IMR-90 (cell line): Measurements from ENCODE around the gene TF. TPM values are rescaled to one million over a fixed set of nuclear protein-coding genes. Genes with fewer than 3 reads are reported as not detected.
A peak's percentile ranks its signal among the peaks of the same experiment; 100 is the strongest.

Experiments
- ATAC-seq: fragments of 200-7000 bp; cut with Tn5 transposase; 2 replicates; pipeline ENCODE4 v1.9.1; 2020; ENCODE audit warnings: low read depth, mild to moderate bottlenecking, moderate library complexity
- BruUV-seq: library from RNA; stranded (reverse); fragments of 400-500 nt; replicated peaks from 2 replicates; lab custom pipeline; 2021; lab: Mats Ljungman, UMichigan
- CTCF ChIA-PET: fragments of 300-600 bp; formaldehyde crosslinking; extraction: SDS; loops from one replicate; lab custom pipeline; 2021; ENCODE audit warnings: antibody characterized with exemption; lab: Yijun Ruan, JAX
- POLR2A ChIA-PET: fragments of 300-600 bp; sonication (Branson Sonifier 250); formaldehyde crosslinking; loops from one replicate; lab custom pipeline; 2022; ENCODE audit warnings: antibody characterized with exemption; ENCODE audit not compliant: unreplicated experiment; lab: Charles Lee
- DNase-seq: peaks from one replicate; pipeline ENCODE4 v3.0.0; 2013
- H2AFZ ChIP-seq: replicated peaks from 2 replicates; pipeline ENCODE3; 2013; ENCODE audit warnings: low read length, mild to moderate bottlenecking; ENCODE audit not compliant: poor library complexity
- H2AK5ac ChIP-seq: 2 replicates; pipeline ENCODE4 v1.6.1; 2013; ENCODE audit warnings: low read depth, low read length, inconsistent platforms
- H2AK9ac ChIP-seq: replicated peaks from 2 replicates; pipeline ENCODE3; 2013; ENCODE audit warnings: mild to moderate bottlenecking, low read depth, low read length, moderate library complexity; ENCODE audit not compliant: poor library complexity
- H2BK120ac ChIP-seq: 2 replicates; pipeline ENCODE4 v1.6.1; 2013; ENCODE audit warnings: low read depth, low read length, inconsistent platforms
- H2BK15ac ChIP-seq: 3 replicates; pipeline ENCODE4 v1.6.1; 2013; ENCODE audit warnings: low read depth, low read length, inconsistent platforms
- H2BK20ac ChIP-seq: 2 replicates; pipeline ENCODE4 v1.6.1; 2013; ENCODE audit warnings: low read depth, mild to moderate bottlenecking, inconsistent platforms, low read length, moderate library complexity
- H2BK5ac ChIP-seq: 2 replicates; pipeline ENCODE4 v1.6.1; 2013; ENCODE audit warnings: mild to moderate bottlenecking, low read depth, low read length, inconsistent platforms; ENCODE audit not compliant: poor library complexity, severe bottlenecking
- H3K14ac ChIP-seq: replicated peaks from 2 replicates; pipeline ENCODE4 v1.6.1; 2013; ENCODE audit warnings: low read depth, low read length, inconsistent platforms
- H3K18ac ChIP-seq: 2 replicates; pipeline ENCODE4 v1.6.1; 2013; ENCODE audit warnings: low read depth, low read length, control low read depth
- H3K23ac ChIP-seq: 2 replicates; pipeline ENCODE4 v1.6.1; 2013; ENCODE audit warnings: low read depth, low read length, inconsistent platforms
- H3K27ac ChIP-seq: 2 replicates; pipeline ENCODE4 v1.5.1; 2013; ENCODE audit warnings: mild to moderate bottlenecking, control low read depth, low read length; ENCODE audit not compliant: insufficient read depth
- H3K27me3 ChIP-seq: 2 replicates; pipeline ENCODE4 v1.6.1; 2013; ENCODE audit warnings: low read length; ENCODE audit not compliant: control insufficient read depth, insufficient read depth
- H3K36me3 ChIP-seq: 2 replicates; pipeline ENCODE4 v1.6.1; 2013; ENCODE audit warnings: low read length, mixed read lengths; ENCODE audit not compliant: control insufficient read depth, insufficient read depth
- H3K4ac ChIP-seq: 2 replicates; pipeline ENCODE4 v1.6.1; 2013; ENCODE audit warnings: low read depth, low read length, inconsistent platforms
- H3K4me1 ChIP-seq: 2 replicates; pipeline ENCODE4 v1.6.1; 2013; ENCODE audit warnings: low read length, mixed read lengths; ENCODE audit not compliant: control insufficient read depth, insufficient read depth
- H3K4me2 ChIP-seq: 2 replicates; pipeline ENCODE4 v1.6.1; 2013; ENCODE audit warnings: low read depth, mild to moderate bottlenecking, control low read depth, low read length, moderate library complexity
- H3K4me3 ChIP-seq: 2 replicates; pipeline ENCODE4 v1.5.1; 2013; ENCODE audit warnings: low read depth, mild to moderate bottlenecking, control low read depth, low read length, moderate library complexity; ENCODE audit not compliant: insufficient read depth
- H3K56ac ChIP-seq: 2 replicates; pipeline ENCODE4 v1.6.1; 2013; ENCODE audit warnings: low read length, inconsistent platforms; ENCODE audit not compliant: insufficient read depth; ENCODE audit errors: extremely low read depth
- H3K79me1 ChIP-seq, 2 experiments: 2 replicates each; pipeline ENCODE4 v1.6.1; 2013; ENCODE audit warnings: low read length in 2 of 2, inconsistent platforms in 1 of 2, low read depth in 1 of 2
- H3K9ac ChIP-seq: 2 replicates; pipeline ENCODE4 v1.6.1; 2013; ENCODE audit warnings: low read depth, low read length, control low read depth
- H3K9me1 ChIP-seq: 2 replicates; pipeline ENCODE4 v1.6.1; 2013; ENCODE audit warnings: low read length, inconsistent platforms; ENCODE audit not compliant: insufficient read depth
- H3K9me3 ChIP-seq: 2 replicates; pipeline ENCODE4 v1.6.1; 2013; ENCODE audit warnings: low read length; ENCODE audit not compliant: control insufficient read depth, insufficient read depth
- H4K20me1 ChIP-seq: 2 replicates; pipeline ENCODE4 v1.6.1; 2013; ENCODE audit warnings: low read length, inconsistent platforms; ENCODE audit not compliant: insufficient read depth
- H4K5ac ChIP-seq: 2 replicates; pipeline ENCODE4 v1.6.1; 2013; ENCODE audit warnings: mild to moderate bottlenecking, low read depth, low read length, control low read depth
- H4K8ac ChIP-seq, 2 experiments: 2 replicates each; pipeline ENCODE4 v1.6.1; 2013; ENCODE audit warnings: low read depth in 2 of 2, low read length in 2 of 2, control low read depth in 1 of 2, inconsistent platforms in 1 of 2
- H4K91ac ChIP-seq: 2 replicates; pipeline ENCODE4 v1.6.1; 2013; ENCODE audit warnings: low read depth, low read length, inconsistent platforms; ENCODE audit not compliant: insufficient read depth
- BHLHE40 ChIP-seq: fragments of 150-350 bp; IDR thresholded peaks from 2 replicates; pipeline ENCODE4 v1.6.1; 2016; ENCODE audit warnings: mild to moderate bottlenecking, low read depth, low read length
- CHD1 ChIP-seq: IDR thresholded peaks from 2 replicates; pipeline ENCODE4 v1.6.1; 2012; ENCODE audit warnings: low read depth, low read length, improper control_type of control experiment
- ELK1 ChIP-seq: fragments of 150-350 bp; IDR thresholded peaks from 2 replicates; pipeline ENCODE4 v1.6.1; 2016; ENCODE audit warnings: low read depth, mild to moderate bottlenecking, low read length, moderate library complexity, borderline replicate concordance
- FOS ChIP-seq: fragments of 150-350 bp; IDR thresholded peaks from 2 replicates; pipeline ENCODE4 v1.6.1; 2016; ENCODE audit warnings: low read depth, low read length
- MAFK ChIP-seq: IDR thresholded peaks from 2 replicates; pipeline ENCODE4 v1.6.1; 2012; ENCODE audit warnings: low read depth, low read length, improper control_type of control experiment
- MXI1 ChIP-seq: IDR thresholded peaks from 2 replicates; pipeline ENCODE4 v1.6.1; 2012; ENCODE audit warnings: low read depth, mild to moderate bottlenecking, low read length, moderate library complexity, borderline replicate concordance
- NFE2L2 ChIP-seq: fragments of 150-350 bp; IDR thresholded peaks from 2 replicates; pipeline ENCODE4 v1.6.1; 2016; ENCODE audit warnings: low read depth, mild to moderate bottlenecking, low read length
- WGBS, 2 experiments: methylation state at CpG; one replicate each; pipeline versions ENCODE4 v1.1.5 to v1.1.7; 2013; ENCODE audit warnings: missing lambda C conversion rate in 2 of 2; ENCODE audit not compliant: insufficient read length in 1 of 2; ENCODE audit errors: extremely low coverage in 2 of 2; 5-methylcytosine and 5-hydroxymethylcytosine counted together
- dilution Hi-C: fragments of 300-500 bp; cut with HindIII; formaldehyde crosslinking; loops from one replicate; pipeline ENCODE4 v1.14.3; 2018; ENCODE audit warnings: low sequenced_read_pairs; ENCODE audit not compliant: unreplicated experiment
- in situ Hi-C: fragments of 300-500 bp; cut with MboI; formaldehyde crosslinking; loops from 3 replicates; pipeline ENCODE4 v1.14.3; 2019; ENCODE audit warnings: low sequenced_read_pairs, inconsistent platforms, mixed read lengths
- intact Hi-C: fragments of 100-400 bp; cut with micrococcal nuclease; formaldehyde crosslinking; loops from 2 replicates; pipeline ENCODE4 v1.10.0; 2022
- polyA plus RNA-seq, 3 experiments: library from polyadenylated mRNA; depleted of rRNA; stranded (reverse); fragments of >200 nt; gene quantifications; 2 replicates each; pipeline ENCODE4 v1.2.3, GENCODE V29; 2012; ENCODE audit warnings: low replicate concordance in 1 of 3
- total RNA-seq: library from RNA; depleted of rRNA; stranded (reverse); fragments of >200 nt; gene quantifications from 2 replicates; pipeline ENCODE4 v1.2.3, GENCODE V29; 2012

TF gene
- total and polyA plus RNA-seq, 2 of the 4 experiments (the other 2 are of a cell fraction) = 0.07 TPM; not detected in 1

- in situ Hi-C loops (loop anchor here (10.0 kb wide), 1 partner anchor 379 kb away; no protein-coding TSS in a partner anchor), intact Hi-C loops (no loop called here), dilution Hi-C loops (no loop called here)
- H3K23ac ChIP-seq = no peak overlapping the region
- no peak overlapping the region for H3K4me3 ChIP-seq
- H2AFZ ChIP-seq = no peak overlapping the region
- H3K27ac ChIP-seq = no peak overlapping the region
- WGBS, 2 experiments = no CpG with 5 or more reads among the region's 12 CpGs
- H4K91ac ChIP-seq = no peak overlapping the region
- peak overlapping the region; percentile 14 for H2AK9ac ChIP-seq
- H2AK5ac ChIP-seq = no peak overlapping the region
- CTCF ChIA-PET = no interaction called here
- no peak overlapping the region for H2BK120ac ChIP-seq
- TF ChIP-seq MXI1 (no peak), MAFK (no peak), NFE2L2 (no peak), CHD1 (no peak), ELK1 (no peak), BHLHE40 (no peak), FOS (no peak)
- no peak overlapping the region for H3K4me2 ChIP-seq
- H3K79me1 ChIP-seq = peaks cover 0 to 3% of the 10 kb centered on the region in 2 experiments; a peak in 3 of 4 replicates
- H2BK20ac ChIP-seq = no peak overlapping the region
- POLR2A ChIA-PET = no interaction called here
- no peak overlapping the region for H3K4ac ChIP-seq
- H3K14ac ChIP-seq = no peak overlapping the region
- no peak overlapping the region for H3K18ac ChIP-seq
- H3K56ac ChIP-seq = no peak overlapping the region
- H2BK5ac ChIP-seq = no peak overlapping the region
- H2BK15ac ChIP-seq = no peak overlapping the region
- H3K27me3 ChIP-seq = peaks cover 7% of the 10 kb centered on the region
- DNase-seq = no peak
- H3K9ac ChIP-seq = no peak overlapping the region
- H3K9me1 ChIP-seq = peaks cover 19% of the 10 kb centered on the region
- no peak overlapping the region for H4K5ac ChIP-seq
- no peaks in the 10 kb centered on the region for H3K9me3 ChIP-seq
- BruUV-seq = no TSS peak
- no peaks in the 10 kb centered on the region for H3K4me1 ChIP-seq
- peaks cover 5% of the 10 kb centered on the region for H4K20me1 ChIP-seq
- ATAC-seq = no peak
- no peak overlapping the region for H4K8ac ChIP-seq
- peaks cover 22% of the 10 kb centered on the region for H3K36me3 ChIP-seq
These were observed 80.0 kb downstream of the TF start for GRCh38 chr3:133825969-133826727.
